G401.6 (cell line): Measurements from ENCODE around the gene DPYSL4.

Experiments used
- FAIRE-seq: peaks from 2 replicates; lab custom pipeline; 2012; peaks lifted over from hg19 to GRCh38; lab: Jason Lieb, UNC

DPYSL4 gene

DNA sequence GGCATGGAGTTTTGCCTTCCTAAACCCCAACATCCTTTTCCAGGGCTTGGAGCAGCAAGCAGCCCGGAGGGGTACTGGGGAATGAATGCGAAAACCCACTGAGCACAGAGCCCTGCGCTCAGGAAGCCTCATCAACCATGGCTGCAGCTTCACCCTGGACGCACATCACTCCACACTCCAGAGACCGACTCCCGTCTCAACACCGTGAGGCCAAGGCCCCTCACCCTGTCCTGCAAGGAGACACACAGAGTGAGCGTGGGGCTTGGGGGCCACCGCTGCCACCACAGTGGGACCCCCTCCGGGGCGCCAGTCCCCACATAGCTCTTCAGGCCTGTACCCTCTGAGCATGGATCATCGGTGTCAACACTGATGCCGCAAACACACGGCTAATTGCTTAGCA lies 41.9 kb downstream of the DPYSL4 start:
- FAIRE-seq: no peak

GRCh38 chr10:132229096-132229495 lies 42.3 kb downstream of the DPYSL4 start:
- FAIRE-seq: no peak

DNA sequence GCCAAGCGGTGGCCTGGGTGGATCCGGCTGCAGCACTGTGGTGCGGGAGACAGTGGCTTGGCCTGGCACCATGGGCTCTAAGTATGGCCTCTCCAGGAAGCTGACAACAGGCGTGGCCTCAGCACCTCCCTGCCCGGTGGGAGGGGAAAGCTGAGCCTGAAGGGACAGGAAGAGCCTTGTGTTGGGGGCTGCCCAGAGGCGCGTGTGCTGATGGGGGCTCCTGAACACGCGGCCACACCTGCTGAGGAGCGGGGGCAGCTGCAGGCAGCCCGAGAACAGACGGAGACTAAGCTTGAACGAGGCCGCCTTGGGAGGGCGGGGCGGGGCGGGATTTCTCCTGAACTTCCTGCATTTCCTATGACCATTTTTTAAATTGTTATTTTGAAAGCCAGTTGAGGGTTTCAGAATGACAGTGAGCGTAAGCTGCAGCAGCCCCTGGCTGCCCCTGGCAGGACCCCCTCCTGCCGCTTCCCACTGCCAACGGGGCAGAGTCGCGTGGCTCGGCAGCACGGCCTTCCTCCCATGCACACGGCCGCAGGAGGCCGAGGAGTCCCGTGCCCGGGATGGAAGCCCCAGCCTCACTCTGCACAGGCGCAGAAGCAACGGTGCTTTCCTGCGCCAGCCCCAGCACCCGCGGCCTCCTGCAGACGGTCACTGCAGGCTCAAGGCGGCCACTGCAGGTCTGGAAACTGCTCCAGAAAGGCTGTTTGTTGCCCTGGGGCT lies 43.2 kb downstream of the DPYSL4 start:
- FAIRE-seq: no peak

DNA sequence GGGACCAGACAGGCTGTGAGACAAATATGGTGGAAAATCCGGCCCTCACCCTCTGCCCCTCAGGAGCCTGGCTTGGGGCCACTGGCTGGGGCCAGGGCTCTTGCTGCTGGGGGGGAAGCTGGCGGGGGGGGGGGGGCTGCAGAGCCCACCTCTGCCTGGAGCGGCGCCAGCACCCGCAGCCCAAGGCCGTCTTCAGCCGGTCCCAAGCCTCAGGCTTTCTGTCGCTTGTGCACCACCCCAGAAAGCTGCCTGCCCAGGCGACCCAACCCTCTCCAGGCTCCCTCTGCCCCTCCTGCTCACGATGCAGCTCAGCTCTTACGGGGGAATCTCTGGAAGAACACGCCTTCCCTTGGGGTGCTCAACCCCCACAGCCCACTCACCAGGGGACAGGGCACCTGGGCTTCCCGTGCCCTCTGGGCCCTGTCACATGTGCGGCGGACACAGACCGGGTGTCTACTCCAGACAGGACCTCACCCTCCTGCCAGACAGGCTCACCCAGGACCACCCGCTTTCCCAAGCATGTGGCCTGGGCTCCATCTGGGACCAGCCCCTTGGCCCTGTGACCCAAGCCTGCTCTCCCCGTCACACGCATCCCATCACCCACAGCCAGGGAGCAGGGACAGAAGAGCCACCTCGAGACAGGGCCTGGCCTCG lies 43.9 kb downstream of the DPYSL4 start:
- no peak for FAIRE-seq

DNA sequence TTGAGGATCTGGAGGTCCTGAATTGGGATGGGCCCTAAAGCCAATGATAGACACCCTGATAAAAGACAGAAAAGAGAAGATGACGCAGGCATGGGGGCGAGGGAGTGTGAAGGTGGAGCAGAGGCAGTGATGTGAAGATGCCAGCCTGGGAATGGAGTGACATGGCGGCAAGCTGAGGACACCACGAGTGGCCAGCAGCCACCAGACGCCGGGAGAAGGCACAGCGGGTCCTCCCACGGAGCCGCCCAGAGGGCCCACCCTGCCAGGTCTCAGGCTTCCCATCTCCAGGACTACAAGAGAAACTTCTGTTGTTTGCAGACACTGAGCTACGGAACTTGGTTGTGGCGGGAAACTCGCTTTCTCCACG lies 44.9 kb downstream of the DPYSL4 start:
- FAIRE-seq: no peak

DNA sequence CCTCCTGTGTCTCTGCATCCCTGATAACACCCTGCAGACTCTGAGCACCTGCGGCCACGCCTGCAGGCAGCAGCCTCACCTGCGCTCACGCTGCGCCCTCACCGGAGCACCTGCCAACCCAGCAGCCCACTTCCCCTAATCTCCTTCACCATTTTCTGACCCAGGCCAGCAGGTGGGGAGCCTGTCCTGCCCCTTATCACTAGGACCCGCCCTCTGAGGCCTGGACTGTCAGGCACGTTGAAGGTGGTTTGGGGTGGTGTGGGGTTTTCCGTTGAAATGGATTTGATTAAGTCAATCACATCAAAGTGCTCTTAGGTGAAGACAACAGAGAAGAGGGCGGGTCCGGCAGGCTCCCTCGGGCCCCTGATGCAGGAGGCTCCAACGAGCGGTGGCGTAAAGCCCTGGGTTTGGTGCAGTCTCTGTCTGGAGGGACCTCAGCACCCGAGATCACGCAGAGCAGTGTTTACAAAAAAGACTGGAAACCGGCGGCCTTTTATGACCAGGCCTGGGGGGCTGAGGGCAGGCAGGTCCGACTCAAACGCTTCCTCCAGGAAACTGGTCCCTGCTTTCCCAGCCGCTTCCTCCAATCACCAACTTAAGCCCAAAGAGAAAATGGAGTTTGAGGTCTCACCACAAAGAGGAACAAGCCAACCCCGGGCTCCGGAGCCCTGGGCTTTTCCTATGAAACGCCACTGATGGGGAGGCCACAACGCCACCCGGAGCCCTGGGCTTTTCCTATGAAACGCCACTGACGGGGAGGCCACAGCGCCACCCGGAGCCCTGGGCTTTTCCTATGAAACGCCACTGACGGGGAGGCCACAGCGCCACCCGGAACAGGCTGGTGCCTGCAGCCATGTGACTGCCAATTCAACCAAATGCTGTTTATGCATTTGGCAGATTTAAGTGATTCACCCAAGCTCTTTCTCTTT lies 45.5 kb downstream of the DPYSL4 start:
- FAIRE-seq: no peak

DNA sequence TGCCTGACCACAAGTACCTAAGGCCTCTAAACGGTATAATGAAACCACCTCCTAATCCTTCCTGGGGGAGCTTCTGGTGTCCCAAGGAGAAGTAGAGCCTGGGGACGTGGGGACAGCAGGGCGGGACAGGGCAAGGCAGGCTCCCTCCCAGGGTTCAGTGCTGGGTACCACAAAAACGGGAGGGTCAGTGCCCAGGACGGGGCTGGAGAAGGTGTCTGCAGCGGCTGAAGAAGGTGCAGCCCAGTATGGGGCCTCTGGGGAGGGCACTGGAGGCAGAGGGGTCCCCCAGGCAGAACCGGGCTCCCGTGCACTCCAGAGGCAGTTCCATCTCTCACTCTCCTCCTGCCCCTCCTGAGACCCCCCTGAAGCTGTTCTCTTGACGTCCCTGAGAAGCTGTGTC lies 46.2 kb downstream of the DPYSL4 start:
- FAIRE-seq: no peak

- no peak for FAIRE-seq
These were observed 46.8 kb downstream of the DPYSL4 start for GRCh38 chr10:132233501-132234085.

DNA sequence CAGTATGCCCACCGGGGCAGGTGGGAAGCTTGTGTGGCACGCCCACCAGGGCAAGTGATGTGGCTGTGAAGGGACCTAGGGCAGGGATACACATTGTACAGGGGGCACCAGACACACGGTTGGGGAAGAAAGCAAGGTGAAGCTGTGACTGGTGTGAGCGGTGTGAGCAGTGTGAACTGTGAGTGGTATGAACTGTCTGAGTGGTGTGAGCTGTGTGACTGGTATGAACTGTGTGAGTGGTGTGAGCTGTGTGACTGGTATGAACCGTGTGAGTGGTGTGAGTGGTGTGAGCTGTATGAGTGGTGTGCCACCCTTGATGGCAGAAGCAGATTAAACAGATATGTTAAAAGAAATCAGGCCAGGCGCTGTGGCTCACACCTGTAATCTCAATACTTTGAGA lies 48.1 kb downstream of the DPYSL4 start:
- no peak for FAIRE-seq

- FAIRE-seq: no peak
These were observed 49.4 kb downstream of the DPYSL4 start for GRCh38 chr10:132236161-132236560.

- no peak for FAIRE-seq
These were observed 50.1 kb downstream of the DPYSL4 start for GRCh38 chr10:132236881-132237280.

GRCh38 chr10:132237396-132237795 lies 50.6 kb downstream of the DPYSL4 start:
- no peak for FAIRE-seq

GRCh38 chr10:132237871-132238270 lies 51.1 kb downstream of the DPYSL4 start:
- FAIRE-seq: no peak

- FAIRE-seq: no peak
These were observed 51.8 kb downstream of the DPYSL4 start for GRCh38 chr10:132238371-132239125.

DNA sequence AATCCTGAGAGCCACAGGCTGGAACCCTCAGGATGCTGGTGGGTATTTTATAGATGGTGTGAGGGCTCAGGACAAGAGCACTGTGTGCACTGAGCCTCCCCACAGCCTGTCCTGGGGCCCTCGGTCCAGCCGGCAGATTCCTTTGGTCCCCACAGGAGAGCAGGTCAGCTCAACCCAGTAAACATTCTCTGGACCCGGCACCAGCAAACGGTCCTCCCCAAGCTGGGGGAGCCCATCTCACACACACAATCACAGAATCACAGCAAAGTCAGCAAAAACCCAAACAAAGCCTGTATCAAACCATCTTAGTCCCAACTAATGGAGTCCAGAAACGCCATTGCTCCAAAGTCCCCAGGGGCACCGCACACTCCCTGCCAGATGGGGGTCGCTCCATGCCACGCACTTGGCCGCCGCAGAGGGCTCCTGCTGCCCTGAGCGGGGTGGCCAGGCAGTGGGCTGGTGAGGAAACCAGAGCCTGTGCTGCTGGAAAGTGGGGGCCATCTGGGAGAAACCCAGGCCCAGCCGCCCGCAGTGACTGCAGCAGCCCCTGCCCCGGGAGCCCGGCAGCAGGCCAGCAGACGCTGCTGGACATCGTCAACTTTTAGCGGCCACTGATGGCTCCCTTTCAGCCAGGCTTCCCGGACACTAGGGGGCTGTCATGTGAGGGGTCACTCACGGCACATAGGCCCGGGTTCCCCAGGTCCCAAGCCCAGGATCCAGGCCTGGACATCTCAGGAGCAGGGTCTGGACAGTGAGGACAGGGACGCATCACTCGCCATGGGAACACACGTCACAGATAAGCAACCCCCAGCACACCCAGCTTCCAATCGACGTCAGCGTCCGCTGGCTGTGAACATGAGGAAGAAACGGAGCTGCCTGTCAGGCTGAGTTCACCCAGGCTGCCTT lies 52.6 kb downstream of the DPYSL4 start:
- no peak for FAIRE-seq

- no peak for FAIRE-seq
These were observed 53.4 kb downstream of the DPYSL4 start for GRCh38 chr10:132240156-132240555.

GRCh38 chr10:132240581-132240980 lies 53.8 kb downstream of the DPYSL4 start:
- no peak for FAIRE-seq

- no peak for FAIRE-seq
These were observed 54.3 kb downstream of the DPYSL4 start for GRCh38 chr10:132241086-132241485.

- FAIRE-seq: no peak
These were observed 54.7 kb downstream of the DPYSL4 start for GRCh38 chr10:132241496-132241895.

GRCh38 chr10:132242103-132242840 lies 55.5 kb downstream of the DPYSL4 start:
- FAIRE-seq: no peak
